Central memory CD8-positive, alpha-beta T cell (primary cell): ENCODE data around the gene DSG3.

Experiments used
- ATAC-seq: fragments of 150-1000 bp; cut with Tn5 transposase; replicated peaks from 2 replicates; pipeline ENCODE4 v1.10.0; 2022; ENCODE audit warnings: mild to moderate bottlenecking, moderate FRiP score, moderate number of reproducible peaks; ENCODE audit not compliant: poor library complexity, severe bottlenecking; ENCODE audit errors: extremely low read depth
- DNase-seq, 2 donors: peaks; one replicate each; pipeline ENCODE4 v3.0.0; 2021; ENCODE audit warnings: low spot score in 2 of 2
- H3K27ac Mint-ChIP-seq: one replicate; pipeline ENCODE4 v1.8.0; 2022; ENCODE audit warnings: low read depth, mild to moderate bottlenecking, moderate library complexity, mixed read lengths
- H3K27me3 Mint-ChIP-seq: one replicate; pipeline ENCODE4 v1.8.0; 2022; ENCODE audit warnings: mixed read lengths
- H3K36me3 Mint-ChIP-seq: one replicate; pipeline ENCODE4 v1.8.0; 2022; ENCODE audit warnings: mild to moderate bottlenecking, moderate library complexity, mixed read lengths; ENCODE audit not compliant: insufficient read depth
- H3K4me1 Mint-ChIP-seq: one replicate; pipeline ENCODE4 v1.8.0; 2022; ENCODE audit warnings: mixed read lengths
- H3K4me3 Mint-ChIP-seq: one replicate; pipeline ENCODE4 v1.8.0; 2022; ENCODE audit warnings: mild to moderate bottlenecking, moderate library complexity, mixed read lengths
- H3K9me3 Mint-ChIP-seq: one replicate; pipeline ENCODE4 v1.8.0; 2022; ENCODE audit warnings: mixed read lengths

Gene DSG3

GRCh38 chr18:31513189-31513935, 65.8 kb downstream of the DSG3 start:
- ATAC-seq (no peak), DNase-seq (no peak)
- Mint-ChIP-seq H3K36me3 (no peaks in the 10 kb centered on the region), H3K27me3 (peaks cover 17% of the 10 kb centered on the region), H3K9me3 (no peaks in the 10 kb centered on the region), H3K4me1 (no peaks in the 10 kb centered on the region), H3K4me3 (no peak overlapping the region), H3K27ac (no peak overlapping the region)

GRCh38 chr18:31516437-31516836, 68.9 kb downstream of the DSG3 start:
- H3K9me3 Mint-ChIP-seq, result no peaks in the 10 kb centered on the region
- H3K36me3 Mint-ChIP-seq, result no peaks in the 10 kb centered on the region
- DNase-seq, result no peak

GRCh38 chr18:31526374-31526773, 78.8 kb downstream of the DSG3 start:
- Mint-ChIP-seq H3K36me3 (no peaks in the 10 kb centered on the region), H3K4me3 (no peak overlapping the region), H3K9me3 (no peaks in the 10 kb centered on the region), H3K4me1 (no peaks in the 10 kb centered on the region), H3K27ac (no peak overlapping the region), H3K27me3 (peaks cover 33% of the 10 kb centered on the region)
- DNase-seq, result no peak
- no peak for ATAC-seq

More at GRCh38 chr18:31516437-31516836, 68.9 kb downstream of the DSG3 start:
- Mint-ChIP-seq H3K27me3 (peaks cover 24% of the 10 kb centered on the region), H3K27ac (no peak overlapping the region), H3K4me1 (no peaks in the 10 kb centered on the region), H3K4me3 (no peak overlapping the region)
- ATAC-seq, result no peak
